Activated CD8-positive, alpha-beta memory T cell treated with anti-CD3 and anti-CD28 coated beads, Interleukin-2, amount 10 ng/mL, durations not matched to agents 7 days and 5 days (primary cell): Measurements from ENCODE around the gene CNFN. TPM values are rescaled to one million over a fixed set of nuclear protein-coding genes. Genes with fewer than 3 reads are reported as not detected.

Source experiments
- ATAC-seq: fragments of 150-1000 bp; cut with Tn5 transposase; one replicate; pipeline ENCODE4 v1.10.0; 2021; ENCODE audit warnings: moderate library complexity
- CTCF ChIA-PET: fragments of 350-600 bp; sonication (Branson Sonifier 250); formaldehyde crosslinking; loops from one replicate; lab custom pipeline; 2021; ENCODE audit warnings: antibody characterized with exemption; lab: Charles Lee
- DNase-seq: peaks from one replicate; pipeline ENCODE4 v3.0.0-alpha.2; 2020
- H3K27ac Mint-ChIP-seq: one replicate; pipeline ENCODE4 v1.8.0; 2021; ENCODE audit warnings: mild to moderate bottlenecking, mixed read lengths
- H3K27me3 Mint-ChIP-seq: one replicate; pipeline ENCODE4 v1.8.0; 2021; ENCODE audit warnings: mixed read lengths
- H3K36me3 Mint-ChIP-seq: one replicate; pipeline ENCODE4 v1.8.0; 2021; ENCODE audit warnings: mild to moderate bottlenecking, mixed read lengths
- H3K4me1 Mint-ChIP-seq: one replicate; pipeline ENCODE4 v1.8.0; 2021; ENCODE audit warnings: mixed read lengths
- H3K4me3 Mint-ChIP-seq: one replicate; pipeline ENCODE4 v1.8.0; 2021; ENCODE audit warnings: mild to moderate bottlenecking, moderate library complexity, mixed read lengths
- H3K9me3 Mint-ChIP-seq: one replicate; pipeline ENCODE4 v1.8.0; 2022; ENCODE audit warnings: low read depth, mixed read lengths
- total RNA-seq, 2 experiments: library from RNA; stranded (reverse); gene quantifications; one replicate each; pipeline ENCODE4 v1.2.3, GENCODE V29; 2021

Gene CNFN
- total RNA-seq, 2 experiments from 2014 or later, result not detected

- H3K27ac Mint-ChIP-seq, result no peak overlapping the region
- H3K4me3 Mint-ChIP-seq, result no peak overlapping the region
- no peak for ATAC-seq
- peaks cover 2% of the 10 kb centered on the region for H3K9me3 Mint-ChIP-seq
- no peak for DNase-seq
- CTCF ChIA-PET, result no interaction called here
- no peaks in the 10 kb centered on the region for H3K4me1 Mint-ChIP-seq
- peaks cover 14% of the 10 kb centered on the region for H3K36me3 Mint-ChIP-seq
- no peaks in the 10 kb centered on the region for H3K27me3 Mint-ChIP-seq
Measured at GRCh38 chr19:42366673-42367072, 23.4 kb downstream of the CNFN start.

DNA sequence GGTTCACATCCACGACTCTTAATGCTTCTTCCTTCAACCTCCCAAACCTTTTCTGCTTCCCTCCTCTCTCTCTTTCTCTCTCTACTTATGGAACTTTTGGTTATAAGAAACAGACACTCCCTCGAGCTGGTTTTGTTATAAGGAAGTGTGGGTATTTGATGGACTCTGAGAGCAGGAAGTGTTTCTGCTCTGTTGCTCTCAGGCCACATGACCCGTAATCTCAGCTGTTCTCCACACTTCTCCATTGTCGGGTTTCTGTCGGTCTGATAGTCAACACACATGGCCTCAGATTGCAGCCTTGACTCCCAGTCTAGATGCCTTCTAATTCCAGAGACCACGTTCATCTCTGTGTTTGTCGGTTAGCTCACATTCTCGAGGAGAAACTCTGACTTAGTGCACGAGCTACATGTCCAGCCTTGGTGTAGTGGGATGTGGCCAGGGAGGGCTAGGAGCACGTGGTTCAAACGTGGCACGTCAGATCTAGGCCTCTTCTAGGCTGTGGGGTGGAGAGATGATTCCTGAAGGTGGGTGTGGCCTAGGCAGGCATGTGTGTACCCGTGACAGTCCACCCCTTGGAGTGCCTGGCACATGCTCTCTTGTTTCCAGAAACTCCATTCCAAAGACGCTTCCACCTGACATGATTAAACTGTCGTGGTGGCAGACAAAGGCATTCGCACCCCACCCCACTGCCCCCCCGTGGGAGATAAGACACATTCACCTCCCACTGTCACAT, 26.3 kb downstream of the CNFN start:
- Mint-ChIP-seq H3K4me1 (peaks cover under 1% of the 10 kb centered on the region), H3K27ac (no peak overlapping the region), H3K36me3 (peaks cover 14% of the 10 kb centered on the region), H3K9me3 (peaks cover 2% of the 10 kb centered on the region), H3K4me3 (no peak overlapping the region), H3K27me3 (no peaks in the 10 kb centered on the region)
- CTCF ChIA-PET, result no interaction called here
- no peak for ATAC-seq
- DNase-seq, result no peak

- Mint-ChIP-seq H3K4me3 (no peak overlapping the region), H3K36me3 (peaks cover 14% of the 10 kb centered on the region), H3K4me1 (peaks cover 5% of the 10 kb centered on the region), H3K9me3 (peaks cover 2% of the 10 kb centered on the region), H3K27ac (no peak overlapping the region), H3K27me3 (no peaks in the 10 kb centered on the region)
- DNase-seq (no peak), ATAC-seq (no peak)
- CTCF ChIA-PET, result no interaction called here
Measured at GRCh38 chr19:42362891-42363440, 27.1 kb downstream of the CNFN start.

- DNase-seq (no peak), ATAC-seq (no peak)
- H3K4me3 Mint-ChIP-seq, result no peak overlapping the region
- no peak overlapping the region for H3K27ac Mint-ChIP-seq
- peaks cover 5% of the 10 kb centered on the region for H3K4me1 Mint-ChIP-seq
- no peaks in the 10 kb centered on the region for H3K27me3 Mint-ChIP-seq
- peaks cover 2% of the 10 kb centered on the region for H3K9me3 Mint-ChIP-seq
- H3K36me3 Mint-ChIP-seq, result peaks cover 14% of the 10 kb centered on the region
- CTCF ChIA-PET, result no interaction called here
Measured at GRCh38 chr19:42362342-42362741, 27.8 kb downstream of the CNFN start.

- ATAC-seq, result no peak
- peaks cover 5% of the 10 kb centered on the region for H3K4me1 Mint-ChIP-seq
Measured at GRCh38 chr19:42361545-42361910, 28.6 kb downstream of the CNFN start.

DNA sequence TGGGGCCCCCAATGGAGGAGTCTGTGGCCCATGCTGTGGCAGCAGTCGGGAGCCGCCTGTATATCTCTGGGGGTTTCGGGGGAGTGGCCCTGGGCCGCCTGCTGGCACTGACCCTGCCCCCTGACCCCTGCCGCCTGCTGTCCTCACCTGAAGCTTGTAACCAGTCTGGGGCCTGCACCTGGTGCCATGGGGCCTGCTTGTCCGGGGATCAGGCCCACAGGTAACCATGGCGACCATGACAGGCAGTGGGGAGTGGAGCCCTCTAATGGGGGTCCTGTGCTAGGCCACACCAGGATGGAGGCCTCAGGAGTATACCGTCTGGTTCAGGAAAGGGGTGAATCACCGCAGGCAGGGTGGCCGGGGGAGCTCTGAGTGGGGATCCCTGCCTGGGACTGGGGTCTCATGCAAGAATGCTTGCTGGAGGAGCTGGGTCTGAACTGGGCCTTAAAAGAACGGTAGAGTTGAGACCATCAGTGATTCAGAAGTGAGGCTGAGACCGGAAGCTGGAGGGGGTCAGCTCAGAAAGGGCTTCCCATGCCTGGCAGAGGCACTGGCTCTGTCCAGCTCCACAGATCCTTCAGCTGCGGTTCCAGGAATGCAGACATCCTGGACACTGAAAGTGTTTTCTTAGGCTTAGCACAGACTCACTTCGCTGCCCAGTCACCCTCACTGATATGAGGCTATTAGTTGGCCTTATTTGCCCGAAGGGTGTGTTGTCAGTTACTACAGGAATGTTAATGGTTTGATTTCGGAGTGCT, 29.1 kb downstream of the CNFN start:
- ATAC-seq (no peak), DNase-seq (no peak)
- Mint-ChIP-seq H3K4me1 (peaks cover 5% of the 10 kb centered on the region), H3K27me3 (no peaks in the 10 kb centered on the region), H3K36me3 (peaks cover 14% of the 10 kb centered on the region), H3K9me3 (peaks cover 2% of the 10 kb centered on the region), H3K27ac (no peak overlapping the region), H3K4me3 (no peak overlapping the region)
- CTCF ChIA-PET, result interaction anchor here (0.8 kb wide), 1 partner anchor 41 kb away, joined by 3 read pairs; no protein-coding TSS in a partner anchor

More at GRCh38 chr19:42361545-42361910, 28.6 kb downstream of the CNFN start:
- no peak overlapping the region for H3K27ac Mint-ChIP-seq
- H3K4me3 Mint-ChIP-seq, result no peak overlapping the region
- no peak for DNase-seq
- peaks cover 2% of the 10 kb centered on the region for H3K9me3 Mint-ChIP-seq
- CTCF ChIA-PET, result interaction anchor here (0.8 kb wide), 1 partner anchor 41 kb away, joined by 3 read pairs; no protein-coding TSS in a partner anchor
- no peaks in the 10 kb centered on the region for H3K27me3 Mint-ChIP-seq
- H3K36me3 Mint-ChIP-seq, result peaks cover 14% of the 10 kb centered on the region

DNA sequence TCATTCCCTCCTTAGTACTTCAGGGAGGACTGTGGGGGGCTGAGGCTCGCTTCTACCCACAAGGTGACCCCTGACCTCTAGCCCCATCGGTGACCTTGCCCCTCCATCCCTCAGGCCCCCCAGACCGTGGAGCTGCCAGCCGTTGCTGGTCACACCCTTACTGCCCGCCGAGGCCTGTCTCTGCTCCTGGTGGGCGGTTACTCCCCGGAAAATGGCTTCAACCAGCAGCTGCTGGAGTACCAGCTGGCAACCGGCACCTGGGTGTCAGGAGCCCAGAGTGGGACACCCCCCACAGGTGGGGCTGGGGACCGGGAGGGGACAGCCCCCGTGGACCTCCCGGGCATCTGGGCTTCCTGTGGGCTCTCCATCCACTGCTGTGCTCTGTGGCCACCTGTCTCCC, 32.8 kb downstream of the CNFN start:
- Mint-ChIP-seq H3K4me1 (peaks cover 5% of the 10 kb centered on the region), H3K4me3 (no peak overlapping the region), H3K36me3 (no peaks in the 10 kb centered on the region), H3K27me3 (no peaks in the 10 kb centered on the region), H3K9me3 (no peaks in the 10 kb centered on the region), H3K27ac (no peak overlapping the region)
- ATAC-seq, result no peak
- CTCF ChIA-PET, result no interaction called here
- DNase-seq, result no peak

DNA sequence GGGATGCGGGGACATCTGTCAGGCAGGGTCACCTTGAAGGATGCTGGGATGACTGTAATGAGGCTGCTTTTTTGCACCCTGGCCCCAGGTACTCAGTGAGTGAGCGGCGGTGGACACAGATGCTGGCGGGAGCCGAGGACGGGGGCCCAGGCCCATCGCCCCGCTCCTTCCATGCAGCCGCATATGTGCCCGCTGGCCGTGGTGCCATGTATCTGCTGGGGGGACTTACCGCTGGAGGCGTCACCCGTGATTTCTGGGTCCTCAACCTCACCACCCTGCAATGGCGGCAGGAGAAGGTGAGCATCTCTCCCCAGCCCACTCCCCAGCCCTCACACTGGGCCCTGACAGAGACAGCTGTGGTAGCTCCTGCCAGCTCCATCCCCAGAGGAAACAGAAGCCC, 33.4 kb downstream of the CNFN start:
- H3K27ac Mint-ChIP-seq, result no peak overlapping the region
- no peaks in the 10 kb centered on the region for H3K27me3 Mint-ChIP-seq
- CTCF ChIA-PET, result no interaction called here
- no peaks in the 10 kb centered on the region for H3K36me3 Mint-ChIP-seq
- H3K4me3 Mint-ChIP-seq, result no peak overlapping the region
- H3K9me3 Mint-ChIP-seq, result no peaks in the 10 kb centered on the region
- peaks cover 5% of the 10 kb centered on the region for H3K4me1 Mint-ChIP-seq
- ATAC-seq, result no peak
- DNase-seq, result no peak

- Mint-ChIP-seq H3K9me3 (no peaks in the 10 kb centered on the region), H3K27ac (no peak overlapping the region), H3K4me1 (peaks cover 5% of the 10 kb centered on the region), H3K4me3 (no peak overlapping the region), H3K27me3 (no peaks in the 10 kb centered on the region), H3K36me3 (no peaks in the 10 kb centered on the region)
- CTCF ChIA-PET, result no interaction called here
- ATAC-seq (no peak), DNase-seq (no peak)
Measured at GRCh38 chr19:42355896-42356295, 34.2 kb downstream of the CNFN start.

GRCh38 chr19:42353341-42354015, 36.6 kb downstream of the CNFN start:
- Mint-ChIP-seq H3K27ac (no peak overlapping the region), H3K36me3 (no peaks in the 10 kb centered on the region), H3K4me1 (peaks cover 2% of the 10 kb centered on the region), H3K4me3 (no peak overlapping the region), H3K27me3 (no peaks in the 10 kb centered on the region), H3K9me3 (no peaks in the 10 kb centered on the region)
- DNase-seq (no peak), ATAC-seq (no peak)
- CTCF ChIA-PET, result no interaction called here

DNA sequence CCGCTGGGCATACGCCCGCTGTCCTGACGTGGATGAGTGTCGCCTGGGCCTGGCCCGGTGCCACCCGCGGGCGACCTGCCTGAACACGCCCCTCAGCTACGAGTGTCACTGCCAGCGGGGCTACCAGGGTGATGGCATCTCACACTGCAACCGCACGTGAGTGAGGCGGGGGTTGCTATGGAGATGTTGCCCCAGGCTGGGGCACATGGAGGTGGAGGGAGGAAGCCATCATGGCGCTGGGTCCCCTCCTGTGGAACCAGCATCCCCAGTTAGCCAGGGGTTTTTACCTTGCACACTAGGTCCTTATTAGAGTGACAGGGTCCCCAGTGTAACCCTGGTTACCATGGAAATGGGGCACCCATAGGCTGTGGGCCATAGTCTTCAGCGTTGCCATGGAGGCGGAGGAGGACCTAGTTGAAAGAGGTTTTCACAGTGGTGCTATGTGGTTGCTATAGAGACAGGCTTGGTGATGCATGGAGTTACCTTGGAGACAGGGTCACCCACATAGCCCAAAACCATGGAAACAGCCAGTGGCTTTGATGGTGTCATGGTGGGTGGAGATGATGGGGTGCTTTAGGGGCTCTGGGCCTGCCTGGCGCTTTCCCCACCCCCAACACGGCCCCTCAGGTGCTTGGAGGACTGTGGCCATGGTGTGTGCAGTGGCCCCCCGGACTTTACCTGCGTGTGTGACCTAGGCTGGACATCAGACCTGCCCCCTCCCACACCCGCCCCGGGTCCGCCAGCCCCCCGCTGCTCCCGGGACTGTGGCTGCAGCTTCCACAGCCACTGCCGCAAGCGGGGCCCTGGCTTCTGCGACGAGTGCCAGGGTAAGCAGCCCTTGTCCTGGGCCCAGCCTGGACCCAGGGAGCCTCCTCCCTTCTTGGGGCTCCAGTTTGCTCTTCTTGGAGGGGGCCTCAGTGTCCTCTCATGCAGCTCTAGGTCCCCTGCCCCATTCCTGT, 37.5 kb downstream of the CNFN start:
- H3K4me1 Mint-ChIP-seq, result no peaks in the 10 kb centered on the region
- peak; percentile 47 for DNase-seq
- ATAC-seq, result peak; percentile 62
- H3K9me3 Mint-ChIP-seq, result no peaks in the 10 kb centered on the region
- H3K27ac Mint-ChIP-seq, result no peak overlapping the region
- no peaks in the 10 kb centered on the region for H3K27me3 Mint-ChIP-seq
- CTCF ChIA-PET, result no interaction called here
- no peak overlapping the region for H3K4me3 Mint-ChIP-seq
- no peaks in the 10 kb centered on the region for H3K36me3 Mint-ChIP-seq

DNA sequence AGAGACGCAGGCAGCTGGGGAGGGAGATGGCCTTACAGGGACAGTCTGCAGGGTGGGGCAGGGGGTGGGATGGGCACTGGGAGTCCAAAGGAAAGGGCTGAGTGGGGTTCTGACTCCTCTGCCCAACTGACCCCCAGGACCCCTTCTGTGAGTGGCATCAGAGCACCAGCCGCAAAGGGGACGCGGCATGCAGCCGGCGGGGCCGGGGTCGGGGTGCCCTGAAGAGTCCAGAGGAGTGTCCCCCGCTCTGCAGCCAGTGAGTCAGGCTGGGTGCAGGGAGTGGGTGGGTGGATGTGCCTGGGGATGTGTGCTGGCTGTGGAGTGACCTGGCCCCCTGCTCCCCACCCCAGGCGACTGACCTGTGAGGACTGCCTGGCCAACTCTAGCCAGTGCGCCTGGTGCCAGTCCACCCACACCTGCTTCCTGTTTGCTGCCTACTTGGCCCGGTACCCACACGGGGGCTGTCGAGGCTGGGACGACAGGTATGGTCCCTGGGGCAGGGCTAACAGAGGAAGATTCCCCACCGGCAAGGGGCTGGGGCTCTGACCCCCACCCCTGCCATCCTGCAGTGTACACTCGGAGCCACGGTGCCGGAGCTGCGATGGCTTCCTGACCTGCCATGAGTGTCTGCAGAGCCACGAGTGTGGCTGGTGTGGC, 38.9 kb downstream of the CNFN start:
- Mint-ChIP-seq H3K27me3 (no peaks in the 10 kb centered on the region), H3K4me3 (no peak overlapping the region), H3K27ac (no peak overlapping the region), H3K9me3 (no peaks in the 10 kb centered on the region), H3K4me1 (no peaks in the 10 kb centered on the region), H3K36me3 (no peaks in the 10 kb centered on the region)
- DNase-seq (no peak), ATAC-seq (no peak)
- CTCF ChIA-PET, result no interaction called here
